ENCODE results near the gene MFGE8. TPM values are rescaled to one million over a fixed set of nuclear protein-coding genes. Genes with fewer than 3 reads are reported as not detected.

Gene MFGE8
- total RNA-seq, 4 donors from 2014 or later: 212 to 664 (median 370) TPM

GRCh38 chr15:88871313-88871712 lies 41.9 kb downstream of the MFGE8 start:
- TF ChIP-seq POLR2A (IDR thresholded peaks at IDR 0.05) (no peak), CTCF (IDR thresholded peaks at IDR 0.05) (no peak)
- Histone ChIP-seq H3K9me3 (no peaks in the 10 kb centered on the region), H3K4me1 (no peaks in the 10 kb centered on the region), H3K4me3 (no peak overlapping the region), H3K27me3 (no peaks in the 10 kb centered on the region), H3K36me3 (no peaks in the 10 kb centered on the region), H3K27ac (no peak overlapping the region)
- intact Hi-C loops (cut with DNase I; ENCODE audit: low total_unique reads): no loop called here
- no peak for DNase-seq

GRCh38 chr15:88866295-88866881 lies 46.8 kb downstream of the MFGE8 start:
- TF ChIP-seq POLR2A (IDR thresholded peaks at IDR 0.05) (no peak), CTCF (IDR thresholded peaks at IDR 0.05) (no peak)
- intact Hi-C loops (cut with DNase I; ENCODE audit: low total_unique reads): no loop called here
- Histone ChIP-seq H3K9me3 (no peaks in the 10 kb centered on the region), H3K36me3 (no peaks in the 10 kb centered on the region), H3K27me3 (no peaks in the 10 kb centered on the region), H3K27ac (no peak overlapping the region), H3K4me3 (no peak overlapping the region), H3K4me1 (no peaks in the 10 kb centered on the region)
- DNase-seq: no peak

- Histone ChIP-seq H3K9me3 (no peaks in the 10 kb centered on the region), H3K27ac (no peak overlapping the region), H3K27me3 (no peaks in the 10 kb centered on the region), H3K4me1 (no peaks in the 10 kb centered on the region), H3K4me3 (no peak overlapping the region), H3K36me3 (no peaks in the 10 kb centered on the region)
- TF ChIP-seq CTCF (IDR thresholded peaks at IDR 0.05): no peak
- no peak for DNase-seq
- intact Hi-C loops (cut with DNase I; ENCODE audit: low total_unique reads): no loop called here
These were observed 47.6 kb downstream of the MFGE8 start for GRCh38 chr15:88865498-88866099.

- Histone ChIP-seq H3K9me3 (no peaks in the 10 kb centered on the region), H3K36me3 (no peaks in the 10 kb centered on the region), H3K27me3 (no peaks in the 10 kb centered on the region), H3K27ac (no peak overlapping the region), H3K4me1 (no peaks in the 10 kb centered on the region), H3K4me3 (no peak overlapping the region)
- TF ChIP-seq CTCF (IDR thresholded peaks at IDR 0.05) (no peak), POLR2A (IDR thresholded peaks at IDR 0.05) (no peak)
- no peak for DNase-seq
- intact Hi-C loops (cut with DNase I; ENCODE audit: low total_unique reads): no loop called here
These were observed 48.2 kb downstream of the MFGE8 start for GRCh38 chr15:88864861-88865497.

GRCh38 chr15:88863412-88863811 lies 49.8 kb downstream of the MFGE8 start:
- H3K27me3 ChIP-seq: no peaks in the 10 kb centered on the region
- no peaks in the 10 kb centered on the region for H3K9me3 ChIP-seq
- H3K4me1 ChIP-seq: no peaks in the 10 kb centered on the region
- intact Hi-C loops (cut with DNase I; ENCODE audit: low total_unique reads): no loop called here
- DNase-seq: no peak
- TF ChIP-seq POLR2A (IDR thresholded peaks at IDR 0.05): no peak
- TF ChIP-seq CTCF (IDR thresholded peaks at IDR 0.05): no peak
- H3K4me3 ChIP-seq: no peak overlapping the region
- no peaks in the 10 kb centered on the region for H3K36me3 ChIP-seq
- H3K27ac ChIP-seq: no peak overlapping the region

All from uterus (tissue), 4 donors.